Chondrocyte (in vitro differentiated cells): ENCODE measurements around the gene STX1A. TPM values are rescaled to one million over a fixed set of nuclear protein-coding genes. Genes with fewer than 3 reads are reported as not detected.

ENCODE experiments used
- DNase-seq: peaks from one replicate; pipeline ENCODE4 v3.0.0; 2021; ENCODE audit warnings: mixed read lengths, low spot score
- H3K27ac Mint-ChIP-seq: one replicate; pipeline ENCODE4 v1.8.0; 2021; ENCODE audit warnings: mild to moderate bottlenecking, moderate library complexity, mixed read lengths; ENCODE audit not compliant: unreplicated experiment
- H3K27me3 Mint-ChIP-seq: 2 replicates; pipeline ENCODE4 v1.8.0; 2021; ENCODE audit warnings: low read depth, mixed read lengths
- H3K36me3 Mint-ChIP-seq: 2 replicates; pipeline ENCODE4 v1.8.0; 2021; ENCODE audit warnings: low read depth, mixed read lengths
- H3K4me1 Mint-ChIP-seq: 2 replicates; pipeline ENCODE4 v1.8.0; 2021; ENCODE audit warnings: low read depth, mild to moderate bottlenecking, mixed read lengths
- H3K4me3 Mint-ChIP-seq: one replicate; pipeline ENCODE4 v1.8.0; 2021; ENCODE audit warnings: mild to moderate bottlenecking, moderate library complexity, mixed read lengths; ENCODE audit not compliant: unreplicated experiment
- H3K9me3 Mint-ChIP-seq: 2 replicates; pipeline ENCODE4 v1.8.0; 2021; ENCODE audit warnings: low read depth, mixed read lengths
- CTCF ChIP-seq: fragments of 200-600 bp; sonication (generic); IDR thresholded peaks from 2 replicates; pipeline ENCODE4 v1.5.0; 2021; ENCODE audit warnings: antibody characterized with exemption, mild to moderate bottlenecking, moderate library complexity
- total RNA-seq: library from RNA; stranded (reverse); gene quantifications from 3 replicates; pipeline ENCODE4 v1.2.1, GENCODE V29; 2021

The STX1A gene
- total RNA-seq, 1 donor from 2014 or later, result 20.9 TPM

GRCh38 chr7:73735528-73735905, 16.0 kb upstream of the STX1A start:
- Mint-ChIP-seq H3K4me1 (peaks cover 21% of the 10 kb centered on the region), H3K27ac (no peak overlapping the region), H3K4me3 (no peak overlapping the region), H3K9me3 (no peaks in the 10 kb centered on the region), H3K27me3 (no peaks in the 10 kb centered on the region), H3K36me3 (peaks cover 2% of the 10 kb centered on the region)
- TF ChIP-seq CTCF, result no peak
- no peak for DNase-seq

- DNase-seq, result no peak
- H3K4me3 Mint-ChIP-seq, result peak overlapping the region; percentile 25
- no peaks in the 10 kb centered on the region for H3K27me3 Mint-ChIP-seq
- TF ChIP-seq CTCF, result peak; percentile 91
- H3K4me1 Mint-ChIP-seq, result peaks cover 21% of the 10 kb centered on the region
- peak overlapping the region; percentile 6 for H3K27ac Mint-ChIP-seq
- no peaks in the 10 kb centered on the region for H3K9me3 Mint-ChIP-seq
- peaks cover 2% of the 10 kb centered on the region for H3K36me3 Mint-ChIP-seq
These were observed 15.4 kb upstream of the STX1A start for GRCh38 chr7:73734619-73735527.

- no peak overlapping the region for H3K27ac Mint-ChIP-seq
- DNase-seq, result no peak
- no peak overlapping the region for H3K4me3 Mint-ChIP-seq
- no peaks in the 10 kb centered on the region for H3K9me3 Mint-ChIP-seq
- H3K4me1 Mint-ChIP-seq, result peaks cover 8% of the 10 kb centered on the region
- peaks cover 2% of the 10 kb centered on the region for H3K27me3 Mint-ChIP-seq
- TF ChIP-seq CTCF, result no peak
- H3K36me3 Mint-ChIP-seq, result peaks cover 2% of the 10 kb centered on the region
These were observed 12.9 kb upstream of the STX1A start for GRCh38 chr7:73732397-73732796.

- Mint-ChIP-seq H3K9me3 (no peaks in the 10 kb centered on the region), H3K4me3 (no peak overlapping the region), H3K36me3 (no peaks in the 10 kb centered on the region), H3K4me1 (peaks cover 8% of the 10 kb centered on the region), H3K27ac (no peak overlapping the region), H3K27me3 (peaks cover 2% of the 10 kb centered on the region)
- DNase-seq, result no peak
- TF ChIP-seq CTCF, result no peak
These were observed 11.0 kb upstream of the STX1A start for GRCh38 chr7:73730485-73730884.

GRCh38 chr7:73728551-73728950, 9.1 kb upstream of the STX1A start:
- no peaks in the 10 kb centered on the region for H3K36me3 Mint-ChIP-seq
- no peak for DNase-seq
- H3K4me1 Mint-ChIP-seq, result no peaks in the 10 kb centered on the region
- H3K9me3 Mint-ChIP-seq, result no peaks in the 10 kb centered on the region
- H3K4me3 Mint-ChIP-seq, result no peak overlapping the region
- no peak overlapping the region for H3K27ac Mint-ChIP-seq
- H3K27me3 Mint-ChIP-seq, result peaks cover 2% of the 10 kb centered on the region
- no peak for TF ChIP-seq CTCF
